Esophagus (tissue), 2 donors: ENCODE results near the gene TEX19. TPM values are rescaled to one million over a fixed set of nuclear protein-coding genes. Genes with fewer than 3 reads are reported as not detected.

Source experiments
- H3K27ac ChIP-seq, 2 donors: one replicate each; pipeline ENCODE4 v1.5.1; 2013; ENCODE audit warnings: low read depth in 2 of 2, mild to moderate bottlenecking in 2 of 2, inconsistent platforms in 1 of 2, low read length in 1 of 2, moderate library complexity in 1 of 2
- H3K27me3 ChIP-seq, 2 donors: one replicate each; pipeline ENCODE4 v1.6.1; 2013; ENCODE audit warnings: low read length in 2 of 2, control low read depth in 1 of 2, mild to moderate bottlenecking in 1 of 2; ENCODE audit not compliant: insufficient read depth in 2 of 2, control insufficient read depth in 1 of 2
- H3K36me3 ChIP-seq, 2 donors: one replicate each; pipeline ENCODE4 v1.6.1; 2013; ENCODE audit warnings: low read length in 1 of 2; ENCODE audit not compliant: control insufficient read depth in 2 of 2, insufficient read depth in 2 of 2
- H3K4me1 ChIP-seq, 2 donors: one replicate each; pipeline ENCODE4 v1.6.1; 2013; ENCODE audit warnings: low read length in 1 of 2; ENCODE audit not compliant: control insufficient read depth in 2 of 2, insufficient read depth in 2 of 2
- H3K4me3 ChIP-seq, 2 donors: one replicate each; pipeline ENCODE4 v1.5.1; 2013; ENCODE audit warnings: low read length in 2 of 2, mild to moderate bottlenecking in 2 of 2, low read depth in 1 of 2, moderate library complexity in 1 of 2
- H3K9me3 ChIP-seq, 2 donors: one replicate each; pipeline ENCODE4 v1.6.1; 2013; ENCODE audit warnings: mild to moderate bottlenecking in 2 of 2, low read depth in 1 of 2, low read length in 1 of 2, moderate library complexity in 1 of 2; ENCODE audit not compliant: control insufficient read depth in 2 of 2, insufficient read depth in 1 of 2
- WGBS, 2 donors: extraction: QIAGEN DNeasy Blood & Tissue Kit; methylation state at CpG; one replicate each; pipeline ENCODE4 v1.1.7; 2013; 5-methylcytosine and 5-hydroxymethylcytosine counted together
- polyA plus RNA-seq, 2 donors: library from polyadenylated mRNA; stranded (reverse); fragments of 200-250 nt; gene quantifications; one replicate each; pipeline ENCODE4 v1.2.3, GENCODE V29; 2013
- donor health status: healthy with polysubstance abuse.
- donor health status: Bipolar disorder and iron deficiency.

Gene TEX19
- polyA plus RNA-seq, 2 donors: 0.01 TPM; not detected in 1

DNA sequence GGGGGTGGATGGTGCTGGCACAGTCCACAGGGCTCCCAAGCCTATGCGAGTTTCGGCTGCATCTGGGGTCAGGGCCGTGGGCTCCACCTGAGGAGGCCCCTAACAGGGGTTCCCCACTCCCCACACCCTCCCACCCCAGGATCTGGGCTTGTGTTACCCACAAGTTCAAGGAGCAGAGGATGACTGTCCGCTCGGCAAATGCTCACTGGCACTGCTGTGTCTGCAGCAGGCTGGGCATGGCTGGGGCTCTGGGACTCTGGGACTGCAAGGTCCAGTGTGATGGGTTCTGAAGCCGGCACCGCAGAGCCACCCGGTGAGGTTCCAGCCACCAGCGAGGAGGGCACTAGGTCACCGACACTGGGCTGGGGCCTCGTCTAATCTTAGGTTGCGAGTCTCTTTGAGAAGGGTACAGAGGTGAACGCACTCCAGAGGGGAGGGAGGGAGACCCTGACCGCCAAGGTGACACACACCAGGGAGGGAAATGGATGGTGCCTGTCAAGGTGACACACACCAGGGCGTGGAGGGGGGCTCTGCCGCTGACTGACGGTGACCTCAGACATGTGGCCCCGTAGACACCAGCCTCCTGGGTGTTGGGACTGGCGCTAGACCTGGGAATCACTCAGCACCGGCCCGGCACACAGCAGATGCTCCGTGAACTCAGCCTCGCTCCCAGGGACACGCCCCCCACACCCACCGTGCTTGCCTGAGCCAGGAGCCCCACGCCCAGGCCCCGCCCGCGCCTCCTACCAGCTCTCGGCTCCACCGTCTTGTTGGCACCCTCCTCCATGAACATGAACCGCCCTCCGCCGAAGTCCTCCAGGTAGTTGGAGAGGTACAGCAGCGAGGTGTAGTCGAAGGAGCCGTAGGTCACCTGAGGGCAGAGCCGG, 38.6 kb downstream of the TEX19 start:
- H3K9me3 ChIP-seq: no peaks in the 10 kb centered on the region
- H3K4me1 ChIP-seq: peaks cover 0 to 5% of the 10 kb centered on the region in 2 donors
- H3K27ac ChIP-seq: no peak overlapping the region
- H3K4me3 ChIP-seq: no peak overlapping the region
- peaks cover 0 to 18% of the 10 kb centered on the region in 2 donors for H3K36me3 ChIP-seq
- H3K27me3 ChIP-seq: no peaks in the 10 kb centered on the region
- 83 to 89% methylated on average over 37 to 38 of the region's 38 CpGs for WGBS, 2 donors

DNA sequence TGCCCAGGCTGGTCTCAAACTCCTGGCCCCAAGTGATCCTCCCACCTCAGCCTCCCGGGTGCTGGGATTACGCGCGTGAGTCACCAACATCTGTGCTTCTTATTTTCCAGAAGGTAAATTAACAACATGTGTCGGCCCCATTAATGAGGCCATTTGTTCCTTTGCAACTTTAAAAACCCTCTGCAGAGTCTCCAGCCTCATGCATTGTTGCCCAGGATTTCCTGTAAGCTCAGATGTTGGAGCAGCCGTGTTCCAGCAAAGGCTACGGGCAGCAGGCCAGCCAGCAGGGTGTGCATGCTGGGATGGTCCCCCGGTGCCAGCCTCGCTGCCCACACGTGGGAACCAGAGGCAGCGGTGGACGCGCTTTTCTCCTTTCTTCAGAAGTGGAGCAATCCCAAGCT, 40.0 kb downstream of the TEX19 start:
- Histone ChIP-seq H3K27me3 (no peaks in the 10 kb centered on the region), H3K4me3 (no peak overlapping the region), H3K9me3 (no peaks in the 10 kb centered on the region), H3K27ac (no peak overlapping the region), H3K4me1 (peaks cover 1 to 5% of the 10 kb centered on the region in 2 donors), H3K36me3 (peaks cover 8 to 17% of the 10 kb centered on the region in 2 donors)
- 55 to 63% methylated on average over 13 of the region's 13 CpGs for WGBS, 2 donors

DNA sequence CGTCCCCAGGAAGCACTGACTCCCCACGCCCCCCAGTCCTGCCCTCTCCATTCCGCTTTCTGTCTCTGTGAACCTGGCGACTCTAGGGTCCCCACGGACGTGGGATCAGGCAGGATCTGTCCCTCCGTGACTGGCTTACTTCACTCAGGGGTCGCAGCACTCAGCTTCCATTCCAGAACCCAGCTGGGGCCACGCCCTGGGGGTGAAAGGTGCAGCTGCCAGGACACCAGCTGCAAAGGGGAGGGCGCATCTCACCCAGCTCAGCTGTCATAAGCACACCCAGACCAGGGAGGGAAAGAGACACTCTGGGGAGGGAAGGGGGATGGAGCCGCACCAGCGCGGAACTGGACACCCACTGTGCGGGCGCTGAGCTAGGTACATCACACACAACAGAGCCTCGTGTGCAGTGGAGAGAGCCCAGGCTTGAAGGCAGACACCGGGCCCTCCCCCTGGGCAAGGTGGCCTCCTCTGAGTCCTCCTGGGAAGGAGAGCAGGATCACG, 40.6 kb downstream of the TEX19 start:
- Histone ChIP-seq H3K9me3 (no peaks in the 10 kb centered on the region), H3K4me3 (no peak overlapping the region), H3K36me3 (peaks cover 9 to 17% of the 10 kb centered on the region in 2 donors), H3K27me3 (no peaks in the 10 kb centered on the region), H3K4me1 (peaks cover 4 to 5% of the 10 kb centered on the region in 2 donors), H3K27ac (no peak overlapping the region)
- 78 to 82% methylated on average over 18 of the region's 18 CpGs for WGBS, 2 donors

DNA sequence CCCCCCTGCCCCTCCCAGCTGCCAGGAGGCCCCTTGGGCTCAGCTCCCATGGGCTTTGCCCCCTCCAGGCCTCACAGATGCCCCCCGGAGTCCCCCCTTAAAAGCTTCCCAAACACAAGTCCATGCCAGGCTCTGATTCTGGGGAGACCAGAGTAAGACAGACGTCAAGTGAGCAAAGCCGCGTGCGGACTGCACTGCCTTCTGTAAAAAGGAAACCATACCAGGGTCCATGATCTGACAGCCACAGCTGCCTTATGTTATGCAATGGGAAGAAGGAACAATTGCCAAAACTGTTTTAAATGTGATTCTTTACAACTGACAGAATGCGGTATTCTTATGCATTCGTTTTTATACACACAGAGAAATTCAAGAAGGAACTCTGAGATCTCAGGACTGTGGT, 41.2 kb downstream of the TEX19 start:
- Histone ChIP-seq H3K27ac (no peak overlapping the region), H3K4me3 (no peak overlapping the region), H3K36me3 (peaks cover 9 to 17% of the 10 kb centered on the region in 2 donors), H3K4me1 (peaks cover 4 to 5% of the 10 kb centered on the region in 2 donors), H3K27me3 (no peaks in the 10 kb centered on the region), H3K9me3 (no peaks in the 10 kb centered on the region)
- WGBS, 2 donors: 65 to 74% methylated on average over 7 of the region's 7 CpGs

DNA sequence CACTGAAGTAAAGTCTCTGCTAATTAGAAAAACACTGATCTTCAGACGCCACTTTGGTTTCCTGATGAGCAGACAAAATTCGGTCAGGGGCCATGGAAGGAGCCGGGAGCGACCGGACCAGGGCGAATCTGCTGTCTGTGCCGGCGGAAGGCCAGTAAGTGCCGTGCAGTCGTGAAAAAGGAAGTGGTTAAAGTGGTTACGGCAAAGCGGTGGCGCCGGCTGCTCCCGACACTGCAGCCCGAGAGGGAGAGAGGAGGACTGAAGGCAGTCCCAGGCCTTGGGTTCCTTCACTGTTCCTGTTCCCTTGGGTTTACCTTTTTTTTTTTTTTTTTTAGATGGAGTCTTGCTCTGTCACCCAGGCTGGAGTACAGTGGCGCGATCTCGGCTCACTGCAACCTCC, 41.8 kb downstream of the TEX19 start:
- H3K27ac ChIP-seq: no peak overlapping the region
- 76 to 77% methylated on average over 19 of the region's 19 CpGs for WGBS, 2 donors
- H3K4me1 ChIP-seq: peaks cover 4 to 5% of the 10 kb centered on the region in 2 donors
- no peak overlapping the region for H3K4me3 ChIP-seq
- H3K27me3 ChIP-seq: no peaks in the 10 kb centered on the region
- no peaks in the 10 kb centered on the region for H3K9me3 ChIP-seq
- peaks cover 9 to 17% of the 10 kb centered on the region in 2 donors for H3K36me3 ChIP-seq

DNA sequence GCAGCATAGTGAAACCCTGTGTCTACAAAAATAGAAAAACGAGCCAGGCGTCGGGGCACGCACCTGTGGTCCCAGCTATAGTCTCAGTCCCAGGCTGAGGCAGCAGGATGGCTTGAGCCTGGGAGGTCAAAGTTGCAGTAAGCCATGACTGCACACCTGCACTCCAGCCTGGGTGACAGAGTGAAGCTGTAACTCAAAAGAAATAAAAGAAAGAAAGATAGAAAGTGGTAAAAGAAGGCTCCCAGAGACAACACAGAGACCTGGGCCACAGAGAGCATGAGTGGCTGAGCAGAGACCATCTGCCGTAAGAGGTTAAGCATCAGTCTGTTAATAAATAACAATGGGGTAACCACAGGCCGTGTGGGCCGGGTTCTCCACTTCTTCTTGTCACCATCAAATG, 43.8 kb downstream of the TEX19 start:
- H3K36me3 ChIP-seq: peaks cover 9 to 15% of the 10 kb centered on the region in 2 donors
- H3K9me3 ChIP-seq: no peaks in the 10 kb centered on the region
- 89 to 92% methylated on average over 7 of the region's 7 CpGs for WGBS, 2 donors
- no peak overlapping the region for H3K4me3 ChIP-seq
- peaks cover 4 to 5% of the 10 kb centered on the region in 2 donors for H3K4me1 ChIP-seq
- no peak overlapping the region for H3K27ac ChIP-seq
- H3K27me3 ChIP-seq: no peaks in the 10 kb centered on the region

DNA sequence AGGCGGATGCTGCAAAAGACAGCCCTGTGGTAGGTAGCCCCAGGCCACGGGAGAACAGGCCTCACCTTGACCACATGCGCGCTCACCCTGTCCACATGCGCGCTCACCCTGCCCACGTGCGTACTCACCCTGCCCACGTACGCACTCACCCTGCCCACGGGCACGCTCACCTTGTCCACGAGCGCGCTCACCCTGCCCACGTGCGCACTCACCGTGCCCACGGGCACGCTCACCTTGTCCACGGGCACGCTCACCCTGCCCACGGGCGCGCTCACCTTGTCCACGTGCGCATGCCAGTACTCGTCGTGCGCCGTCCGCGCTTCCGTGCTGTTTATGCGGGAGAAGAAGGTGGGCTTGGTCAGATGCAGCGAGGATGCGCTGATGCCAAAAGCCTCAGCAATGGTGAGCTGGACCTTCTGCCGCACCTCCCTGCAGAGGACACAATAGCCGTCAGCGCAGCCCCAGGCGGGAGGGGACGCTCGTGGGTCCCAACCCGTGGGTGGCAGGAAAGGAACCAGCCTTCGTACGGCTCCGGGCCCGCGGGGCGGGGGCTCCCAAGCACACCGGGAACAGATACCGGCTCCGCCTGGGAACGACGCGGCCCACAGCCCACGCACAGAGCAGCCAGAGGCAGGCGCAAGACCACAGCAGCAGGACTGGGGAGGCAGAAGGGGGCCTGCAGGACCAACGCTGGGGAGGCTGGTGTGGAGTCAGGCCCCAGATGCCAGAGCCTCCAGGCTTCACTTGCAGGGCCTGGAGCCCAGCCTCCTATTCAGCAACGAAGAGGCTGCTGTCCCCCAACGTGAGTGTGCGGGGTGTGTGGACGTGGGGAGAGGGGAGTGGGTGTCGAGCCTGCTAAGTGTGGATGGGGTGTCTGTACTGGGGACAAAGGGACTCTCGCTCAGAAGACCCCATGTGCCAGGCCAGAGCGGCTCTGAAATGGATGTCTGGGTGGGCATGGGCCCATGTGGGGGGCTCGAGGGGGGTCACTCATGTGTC, 44.9 kb downstream of the TEX19 start:
- 95 to 96% methylated on average over 67 of the region's 67 CpGs for whole genome bisulfite sequencing, 2 donors
- Histone ChIP-seq H3K27ac (no peak overlapping the region), H3K27me3 (no peaks in the 10 kb centered on the region), H3K4me3 (no peak overlapping the region), H3K4me1 (peaks cover 4 to 5% of the 10 kb centered on the region in 2 donors), H3K9me3 (no peaks in the 10 kb centered on the region), H3K36me3 (peaks cover 9 to 16% of the 10 kb centered on the region in 2 donors)

DNA sequence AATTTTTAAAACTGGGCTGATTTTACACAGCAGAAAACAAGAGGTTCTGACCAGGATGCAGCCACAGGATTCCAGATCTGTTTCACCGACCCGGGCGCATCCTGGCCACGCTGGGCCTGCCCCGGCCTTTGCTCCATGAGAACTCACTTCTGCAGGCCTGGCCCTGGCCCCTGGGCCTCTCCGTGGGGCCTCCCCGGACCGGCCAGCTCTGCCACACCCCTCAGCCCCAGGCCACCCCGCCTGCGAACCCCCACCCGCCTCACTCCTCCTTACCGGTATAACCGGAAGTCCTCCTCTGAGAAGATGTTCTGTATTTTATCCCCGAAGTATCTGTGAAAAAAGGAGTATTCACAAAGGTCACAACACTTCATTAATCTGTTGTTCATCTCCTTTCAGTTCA, 46.0 kb downstream of the TEX19 start:
- no peak overlapping the region for H3K4me3 ChIP-seq

DNA sequence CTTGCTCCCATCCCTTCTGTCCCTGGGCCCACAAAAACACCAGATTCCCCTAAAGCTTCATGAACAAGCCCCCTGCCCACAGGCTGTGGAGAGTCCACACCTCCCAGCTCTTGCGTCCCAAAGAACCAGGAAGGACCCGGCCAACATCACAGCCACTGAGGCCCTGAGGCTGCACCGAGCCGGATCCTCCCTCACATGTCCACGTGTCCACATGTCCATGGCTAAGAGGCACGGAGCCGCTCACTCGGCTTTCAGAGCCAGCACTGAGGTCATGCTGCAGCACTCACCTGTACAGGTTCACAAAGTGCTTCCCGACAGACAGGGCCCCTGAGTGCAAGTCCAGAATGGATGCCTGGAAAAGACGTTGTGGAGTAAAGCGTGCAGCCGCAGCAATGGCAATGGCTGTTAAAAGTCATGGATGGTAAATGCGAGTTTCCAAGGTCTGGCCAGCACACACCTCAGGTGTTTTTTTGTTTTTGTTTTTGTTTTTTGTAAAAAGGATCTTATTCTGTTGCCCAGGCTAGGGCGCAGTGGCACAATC, 47.2 kb downstream of the TEX19 start:
- 93 to 95% methylated on average over 14 of the region's 14 CpGs for WGBS, 2 donors
- Histone ChIP-seq H3K27me3 (no peaks in the 10 kb centered on the region), H3K4me3 (no peak overlapping the region), H3K36me3 (peaks cover 9 to 13% of the 10 kb centered on the region in 2 donors), H3K27ac (no peak overlapping the region), H3K4me1 (peaks cover 0 to 4% of the 10 kb centered on the region in 2 donors), H3K9me3 (no peaks in the 10 kb centered on the region)

More for the DNA sequence above, 46.0 kb downstream of the TEX19 start:
- Histone ChIP-seq H3K36me3 (peaks cover 9 to 13% of the 10 kb centered on the region in 2 donors), H3K9me3 (no peaks in the 10 kb centered on the region), H3K27me3 (no peaks in the 10 kb centered on the region), H3K27ac (no peak overlapping the region), H3K4me1 (peaks cover 0 to 4% of the 10 kb centered on the region in 2 donors)
- WGBS, 2 donors: 84 to 91% methylated on average over 14 of the region's 14 CpGs
